ENCODE data around the gene UBE2R2.
"Not testable (repeated sequence)": the region's sequence is repeated elsewhere in the genome, so short reads cannot be mapped to it uniquely, and the experiment has no call there.

Gene UBE2R2

DNA sequence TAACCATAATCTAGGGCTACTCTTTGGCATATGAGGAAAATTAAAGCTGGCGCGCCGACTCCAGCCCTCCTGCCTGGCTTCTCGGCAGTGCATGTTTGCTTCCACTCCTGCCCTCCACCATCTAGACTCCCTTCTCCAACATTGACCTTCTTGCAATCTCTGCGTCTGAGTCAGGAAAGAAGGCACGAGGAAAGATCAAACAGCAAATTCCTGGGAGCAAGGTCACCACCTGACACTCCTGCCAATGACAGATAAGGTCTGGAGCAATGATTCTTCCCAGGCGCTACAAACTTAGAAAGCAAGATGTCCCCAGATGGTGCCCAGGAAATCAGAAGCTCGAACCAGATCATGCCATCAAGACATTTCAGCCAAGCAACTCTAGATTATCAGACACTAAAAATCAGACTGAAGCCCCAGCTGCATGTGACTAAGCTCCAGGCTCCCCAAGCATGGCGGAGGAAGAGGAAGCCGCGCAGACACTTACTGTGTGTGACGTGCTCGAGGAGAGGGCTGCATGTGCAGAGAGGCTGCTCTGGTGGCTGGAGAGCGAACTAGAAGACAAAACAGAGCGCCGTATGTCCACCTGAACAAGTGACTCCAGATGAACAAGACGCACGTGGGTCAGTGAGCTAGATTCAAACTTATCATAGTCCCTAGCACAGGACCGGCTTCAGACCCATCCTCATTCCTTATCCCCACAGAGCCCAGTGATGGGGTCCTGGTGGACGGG is 115.3 kb downstream of the UBE2R2 start:
- no peak for DNase-seq

DNA sequence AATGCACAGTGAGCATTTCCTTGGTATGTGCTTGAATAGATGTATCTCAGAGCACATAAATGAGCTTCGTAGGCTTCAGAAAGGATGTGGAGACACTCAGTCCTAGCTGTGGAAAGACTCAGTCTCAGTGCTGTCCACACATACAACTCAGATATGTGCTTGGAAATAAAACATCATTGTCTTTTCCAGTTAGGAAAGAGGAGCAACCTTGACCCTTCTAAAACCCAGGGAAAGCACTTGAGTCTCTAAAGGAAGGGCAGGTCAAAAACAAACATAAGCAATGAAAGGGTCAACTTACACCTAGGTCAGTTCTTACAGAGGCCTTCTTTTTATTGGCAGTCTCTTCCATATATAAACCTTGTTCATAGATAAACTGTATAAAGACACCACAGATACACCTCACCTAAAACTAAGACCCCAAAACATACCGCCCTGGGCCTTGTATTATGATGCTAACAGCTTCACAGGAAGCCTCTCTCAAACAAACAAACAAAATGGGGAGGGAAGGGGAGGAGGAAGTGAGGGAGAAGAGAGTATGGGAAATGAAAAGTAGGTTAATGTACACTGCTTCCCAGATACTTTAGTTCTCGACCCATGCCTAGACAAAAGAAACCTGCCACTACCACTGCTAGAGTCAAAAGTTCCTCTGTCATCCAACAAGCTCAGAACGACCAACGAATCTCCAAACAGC is 117.4 kb downstream of the UBE2R2 start:
- DNase-seq, result no peak

DNA sequence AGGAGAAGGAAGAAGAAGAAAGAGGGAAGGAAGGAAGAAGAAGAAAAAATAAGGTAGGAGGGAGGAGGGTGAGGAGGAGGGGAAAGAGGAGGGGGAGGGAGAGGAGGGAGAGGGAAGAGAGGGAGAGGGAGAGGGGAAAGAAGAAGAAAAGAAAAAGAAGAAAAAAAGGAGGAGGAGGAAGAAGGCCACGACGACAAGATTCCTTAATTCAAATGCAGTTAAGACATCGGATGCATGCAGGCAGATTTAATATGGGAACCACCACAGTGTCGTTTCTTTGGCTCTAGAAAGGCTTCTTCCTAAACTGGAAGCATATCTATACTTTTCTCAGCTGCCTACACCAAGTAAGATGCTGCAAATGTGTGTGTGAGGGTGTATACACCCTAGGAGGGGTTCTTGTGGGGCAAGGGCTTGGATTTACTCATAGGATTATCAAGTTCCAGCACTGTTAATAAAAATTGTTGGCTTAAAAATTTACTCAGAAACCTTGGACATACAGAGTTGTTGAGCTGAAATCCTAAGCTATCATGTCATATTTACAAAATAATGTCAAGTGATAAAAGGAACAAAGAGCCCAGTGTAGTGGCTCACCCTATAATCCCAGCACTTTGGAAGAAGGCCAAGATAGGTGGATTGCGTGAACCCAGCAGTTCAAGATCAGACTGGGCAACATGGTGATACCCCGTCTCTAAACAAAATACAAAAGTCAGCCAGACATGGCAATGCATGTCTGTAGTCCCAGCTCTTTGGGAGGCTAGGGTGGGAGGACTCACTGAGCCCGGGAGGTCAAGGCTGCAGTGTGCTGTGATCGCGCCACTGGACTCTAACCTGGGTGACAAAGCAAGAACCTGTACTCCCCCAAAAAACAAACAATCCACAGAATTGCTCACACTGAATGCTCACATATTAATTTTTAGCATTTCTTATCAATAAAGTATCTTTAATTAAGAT is 123.2 kb downstream of the UBE2R2 start:
- no peak for DNase-seq

- DNase-seq, result no peak
Measured at GRCh38 chr9:33942471-33943083, 125.6 kb downstream of the UBE2R2 start.

DNA sequence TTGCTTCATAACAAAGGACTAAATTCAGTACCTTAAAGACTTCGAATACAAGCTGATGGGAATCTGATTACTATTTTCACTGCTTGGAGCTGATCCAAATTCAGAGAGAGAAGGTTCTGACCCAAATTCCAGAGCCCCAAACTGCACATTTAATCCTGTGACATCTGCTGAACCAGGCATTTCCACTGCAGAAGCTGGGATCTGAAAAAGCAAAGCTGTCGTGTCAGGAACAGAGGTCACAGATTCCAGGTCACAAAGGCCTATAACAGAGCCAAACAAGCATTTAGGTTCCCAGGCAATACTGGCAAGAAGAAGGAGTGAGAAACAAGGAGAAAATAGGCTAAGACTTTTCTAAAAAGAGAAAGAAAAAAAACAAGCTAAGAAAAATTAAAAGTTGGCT is 126.4 kb downstream of the UBE2R2 start:
- no peak for DNase-seq

- DNase-seq, result no peak
Measured at GRCh38 chr9:33946779-33947535, 130.0 kb downstream of the UBE2R2 start.

GRCh38 chr9:33950371-33950770 is 133.4 kb downstream of the UBE2R2 start:
- no peak for DNase-seq

DNA sequence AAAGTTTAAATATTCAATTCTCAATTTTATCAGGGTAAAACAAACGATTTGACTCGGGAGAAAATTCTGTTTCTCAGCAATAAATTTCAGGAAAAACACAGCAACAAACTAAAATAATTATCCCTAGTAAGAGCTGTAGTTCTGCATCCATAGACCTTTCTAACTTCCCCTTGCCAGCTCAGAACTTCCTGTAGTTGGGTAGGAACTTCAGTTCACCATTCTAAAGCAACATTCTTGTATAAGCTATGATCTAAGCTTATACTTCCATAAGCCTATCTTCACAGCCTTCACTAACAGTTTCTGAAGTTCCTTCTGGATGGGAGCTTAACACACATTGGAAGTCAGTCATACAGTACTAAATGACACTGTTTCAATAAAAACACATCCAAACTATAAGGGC is 135.1 kb downstream of the UBE2R2 start:
- DNase-seq, result no peak

- DNase-seq, result peak in 1 of 5 experiments; percentile 3
Measured at GRCh38 chr9:33956544-33956943, 139.6 kb downstream of the UBE2R2 start.

DNA sequence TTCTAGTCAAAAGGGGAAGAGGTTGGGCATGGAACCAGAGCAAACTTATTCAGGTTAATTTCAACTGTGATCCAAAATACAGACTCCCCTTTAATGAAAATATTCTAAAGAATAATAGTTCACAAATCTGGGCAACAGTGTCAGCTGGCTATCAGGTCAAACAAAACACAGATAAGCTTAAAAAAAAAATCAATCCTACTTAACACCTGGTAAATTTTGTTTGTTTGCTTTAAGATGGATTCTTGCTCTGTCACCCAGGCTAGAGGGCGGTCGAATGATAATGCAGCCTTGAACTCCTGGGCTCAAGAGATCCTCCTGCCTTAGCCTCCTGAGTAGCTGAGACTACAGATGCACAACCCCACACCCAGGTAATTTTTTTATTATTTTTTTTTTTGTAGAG is 142.8 kb downstream of the UBE2R2 start:
- no peak for DNase-seq

DNA sequence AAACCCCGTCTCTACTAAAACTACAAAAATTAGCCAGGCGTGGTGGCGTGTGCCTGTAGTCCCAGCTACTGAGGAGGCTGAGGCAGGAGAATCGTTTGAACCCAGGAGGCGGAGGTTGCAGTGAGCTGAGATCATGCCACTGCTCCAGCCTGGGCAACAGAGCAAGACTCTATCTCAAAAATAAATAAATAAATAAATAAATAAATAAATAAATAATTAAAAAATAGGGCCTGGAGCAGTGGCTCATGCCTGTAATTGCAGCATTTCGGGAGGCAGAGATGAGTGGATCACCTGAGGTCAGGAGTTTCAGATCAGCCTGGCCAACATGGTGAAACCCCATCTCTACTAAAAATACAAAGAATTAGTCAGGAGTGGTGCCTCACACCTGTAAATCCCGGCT is 145.5 kb downstream of the UBE2R2 start:
- DNase-seq, result not testable (repeated sequence)

GRCh38 chr9:33964086-33964768 is 147.3 kb downstream of the UBE2R2 start:
- no peak for DNase-seq

Data from T-helper 2 cell (primary cell).